ENCODE results near the gene AASS. TPM values are rescaled to one million over a fixed set of nuclear protein-coding genes. Genes with fewer than 3 reads are reported as not detected.

The AASS gene
- total and polyA plus RNA-seq, 2 donors (not counting 3 experiments of a cell fraction or from before 2014, with no cell fraction given), result 11.1 to 27.8 TPM

- ChIA-PET CTCF (interaction anchor here (0.5 to 6.5 kb wide), 5 partner anchors 8 to 440 kb away, joined by 3 to 90 read pairs (median 4); partner anchors contain the start of gene FEZF1), POLR2A (no interaction called here)
- intact Hi-C loops (cut with micrococcal nuclease) (loop anchor here (5.0 kb wide), 1 partner anchor 123 kb away; no protein-coding TSS in a partner anchor), dilution Hi-C loops (cut with MboI; ENCODE audit: extremely low pct_ligation_motif_present, low sequenced_read_pairs) (no loop called here)
- DNase-seq (ENCODE audit: low read depth, low spot score) (no peak), FAIRE-seq (no peak)
- no peaks in the 10 kb centered on the region for H4K20me1 ChIP-seq (replicated peaks; ENCODE audit: control insufficient read depth, extremely low read depth, insufficient read depth, low read length)
- TF ChIP-seq MYC (IDR thresholded peaks at IDR 0.05; ENCODE audit: low read depth, low read length), result no peak
- TF ChIP-seq EZH2 (IDR thresholded peaks at IDR 0.05; ENCODE audit: borderline replicate concordance, low read depth, low read length, severe bottlenecking), result no peak
- TF ChIP-seq POLR2A (IDR thresholded peaks at IDR 0.05; ENCODE audit: low read depth, low read length), result no peak
- TF ChIP-seq POLR2AphosphoS5 (IDR thresholded peaks at IDR 0.05; ENCODE audit: insufficient read depth, low read depth, low read length), result no peak
- TF ChIP-seq JUN (IDR thresholded peaks at IDR 0.05; ENCODE audit: borderline replicate concordance, insufficient read depth, insufficient read length, low read depth), result no peak
- TF ChIP-seq GATA2 (IDR thresholded peaks at IDR 0.05; ENCODE audit: insufficient read depth, insufficient read length, low read depth, low read length), result no peak
- no peak for TF ChIP-seq FOS (IDR thresholded peaks at IDR 0.05; ENCODE audit: borderline replicate concordance, insufficient read depth, low read length)
- H3K27ac ChIP-seq (ENCODE audit: insufficient read depth, low read depth, low read length), result no peak overlapping the region
- no TSS peak for BruUV-seq (replicated peaks)
- peaks cover 0 to 2% of the 10 kb centered on the region in 2 experiments for H3K36me3 ChIP-seq (ENCODE audit: control insufficient read depth in 2 of 2, extremely low read depth in 1 of 2, insufficient read depth in 2 of 2, low read length in 2 of 2)
- H3K4me2 ChIP-seq (ENCODE audit: insufficient read depth, low read length), result no peak overlapping the region
- H3K9me1 ChIP-seq (replicated peaks; ENCODE audit: control insufficient read depth, extremely low read depth, insufficient read depth, low read length), result no peaks in the 10 kb centered on the region
- H3K79me2 ChIP-seq (ENCODE audit: control insufficient read depth, insufficient read depth, low read length), result no peaks in the 10 kb centered on the region
- H3K9ac ChIP-seq (replicated peaks; ENCODE audit: extremely low read depth, insufficient read depth, low read length), result no peak overlapping the region
- no peaks in the 10 kb centered on the region for H3K27me3 ChIP-seq (ENCODE audit: control insufficient read depth in 2 of 2, insufficient read depth in 2 of 2, low read length in 2 of 2)
- no peaks in the 10 kb centered on the region for H3K4me1 ChIP-seq (ENCODE audit: control insufficient read depth, extremely low read depth, insufficient read depth, low read length)
- H2AFZ ChIP-seq (ENCODE audit: low read depth, low read length), result no peak overlapping the region
- no peak overlapping the region for H3K4me3 ChIP-seq (replicated peaks in 1 of 3; ENCODE audit: insufficient read depth in 1 of 3, low read depth in 1 of 3, low read length in 3 of 3)
- no peaks in the 10 kb centered on the region for H3K9me3 ChIP-seq (replicated peaks; ENCODE audit: control insufficient read depth, insufficient read depth, low read length)
Measured at GRCh38 chr7:122094549-122094948, 49.5 kb downstream of the AASS start.

Measured in endothelial cell of umbilical vein (primary cell).